ELR (cell line): Measurements from ENCODE around the gene STEEP1.

Experiments
- DNase-seq: peaks from one replicate; pipeline ENCODE4 v3.0.0-alpha.2; 2015; ENCODE audit warnings: low read depth

STEEP1 gene

GRCh38 chrX:119565107-119565663, at the start of gene STEEP1:
Gene STEEP1, minus strand, starts transcription at chrX:119565409. Its CDS starts 54 bp downstream, at chrX:119565355.
- DNase-seq: peak; percentile 93

GRCh38 chrX:119614776-119615175, 49.6 kb upstream of the STEEP1 start:
- DNase-seq: no peak

- DNase-seq: no peak
Measured at GRCh38 chrX:119607018-119607389, 41.8 kb upstream of the STEEP1 start.

- DNase-seq: peak; percentile 94
Measured at GRCh38 chrX:119606280-119607017, 41.2 kb upstream of the STEEP1 start, which contains the start of gene NKRF. Gene NKRF, minus strand, starts transcription at chrX:119606424.

GRCh38 chrX:119605464-119606279, 40.5 kb upstream of the STEEP1 start:
- peak; percentile 33 for DNase-seq

GRCh38 chrX:119604766-119605463, 39.7 kb upstream of the STEEP1 start:
- no peak for DNase-seq

GRCh38 chrX:119602701-119603255, 37.6 kb upstream of the STEEP1 start:
- no peak for DNase-seq

- no peak for DNase-seq
Measured at GRCh38 chrX:119589810-119590209, 24.6 kb upstream of the STEEP1 start.

GRCh38 chrX:119583431-119584059, 18.3 kb upstream of the STEEP1 start:
- DNase-seq: no peak

GRCh38 chrX:119579414-119579813, 14.2 kb upstream of the STEEP1 start:
- no peak for DNase-seq

GRCh38 chrX:119574394-119575266, 9.4 kb upstream of the STEEP1 start, which contains the start of gene UBE2A:
Gene UBE2A, plus strand, starts transcription at chrX:119574563. Its CDS starts 149 bp downstream, at chrX:119574712.
- peak; percentile 93 for DNase-seq

- peak; percentile 60 for DNase-seq
Measured at GRCh38 chrX:119573840-119574393, 8.7 kb upstream of the STEEP1 start.

- DNase-seq: no peak
Measured at GRCh38 chrX:119573222-119573621, 8.0 kb upstream of the STEEP1 start.

GRCh38 chrX:119570351-119570835, 5.2 kb upstream of the STEEP1 start:
- no peak for DNase-seq

GRCh38 chrX:119552508-119552907, 12.7 kb downstream of the STEEP1 start:
- DNase-seq: no peak

- no peak for DNase-seq
Measured at GRCh38 chrX:119549327-119550016, 15.7 kb downstream of the STEEP1 start.

- peak; percentile 87 for DNase-seq
Measured at GRCh38 chrX:119541188-119541587, 24.0 kb downstream of the STEEP1 start.

GRCh38 chrX:119539872-119540271, 25.3 kb downstream of the STEEP1 start:
- peak; percentile 8 for DNase-seq

- no peak for DNase-seq
Measured at GRCh38 chrX:119537487-119537886, 27.7 kb downstream of the STEEP1 start.
